ENCODE measurements around the gene UTS2B. TPM values are rescaled to one million over a fixed set of nuclear protein-coding genes. Genes with fewer than 3 reads are reported as not detected.

The UTS2B gene
- total RNA-seq, 4 donors from 2014 or later = 0.38 TPM; not detected in 3

DNA sequence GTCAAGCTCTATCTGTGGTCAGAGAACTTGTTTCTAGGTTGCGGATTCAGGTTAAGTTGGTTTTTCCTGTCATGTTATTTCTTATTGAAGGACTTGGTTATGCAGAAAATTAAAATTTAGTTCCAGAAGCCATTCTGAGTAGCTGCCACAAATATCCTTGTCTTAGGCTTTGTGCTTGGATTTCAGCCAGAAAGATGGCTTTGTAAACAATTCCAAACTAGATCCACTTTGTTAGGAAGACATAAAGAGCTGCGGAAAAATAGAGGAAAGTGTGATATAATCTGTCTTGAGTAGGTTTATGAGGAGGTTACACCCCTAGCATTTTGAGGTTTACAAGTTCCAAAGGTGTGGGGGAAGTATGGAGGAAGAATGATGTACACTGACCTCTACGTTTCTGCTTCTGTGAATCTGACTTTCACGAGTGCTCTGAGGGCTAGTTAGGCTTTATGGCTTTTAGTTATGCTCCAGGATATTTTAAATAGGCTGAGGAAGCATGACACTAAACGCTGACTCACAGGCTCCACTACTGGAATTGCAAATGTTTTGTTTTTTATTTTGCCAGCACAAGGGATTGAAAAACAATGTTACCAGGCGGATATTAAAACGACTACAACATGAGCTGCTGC lies 46.3 kb upstream of the UTS2B start:
- DNase-seq = no peak
- intact Hi-C loops (cut with DNase I) = no loop called here
- Histone ChIP-seq H3K27ac (peak overlapping the region in 3 of 4 donors; percentile 30 to 66 (median 63)), H3K4me3 (no peak overlapping the region), H3K36me3 (peaks cover 0 to 43% (median 7%) of the 10 kb centered on the region in 3 donors), H3K9me3 (no peaks in the 10 kb centered on the region), H3K27me3 (no peaks in the 10 kb centered on the region), H3K4me1 (peaks cover 0 to 31% (median 9%) of the 10 kb centered on the region in 3 donors)
- WGBS, 2 donors = 41 to 42% methylated on average over 7 of the region's 7 CpGs
- TF ChIP-seq, protein P1, sequence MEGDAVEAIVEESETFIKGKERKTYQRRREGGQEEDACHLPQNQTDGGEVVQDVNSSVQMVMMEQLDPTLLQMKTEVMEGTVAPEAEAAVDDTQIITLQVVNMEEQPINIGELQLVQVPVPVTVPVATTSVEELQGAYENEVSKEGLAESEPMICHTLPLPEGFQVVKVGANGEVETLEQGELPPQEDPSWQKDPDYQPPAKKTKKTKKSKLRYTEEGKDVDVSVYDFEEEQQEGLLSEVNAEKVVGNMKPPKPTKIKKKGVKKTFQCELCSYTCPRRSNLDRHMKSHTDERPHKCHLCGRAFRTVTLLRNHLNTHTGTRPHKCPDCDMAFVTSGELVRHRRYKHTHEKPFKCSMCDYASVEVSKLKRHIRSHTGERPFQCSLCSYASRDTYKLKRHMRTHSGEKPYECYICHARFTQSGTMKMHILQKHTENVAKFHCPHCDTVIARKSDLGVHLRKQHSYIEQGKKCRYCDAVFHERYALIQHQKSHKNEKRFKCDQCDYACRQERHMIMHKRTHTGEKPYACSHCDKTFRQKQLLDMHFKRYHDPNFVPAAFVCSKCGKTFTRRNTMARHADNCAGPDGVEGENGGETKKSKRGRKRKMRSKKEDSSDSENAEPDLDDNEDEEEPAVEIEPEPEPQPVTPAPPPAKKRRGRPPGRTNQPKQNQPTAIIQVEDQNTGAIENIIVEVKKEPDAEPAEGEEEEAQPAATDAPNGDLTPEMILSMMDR (IDR thresholded peaks at IDR 0.05) = no peak
- TF ChIP-seq POLR2A (IDR thresholded peaks at IDR 0.05) = no peak

DNA sequence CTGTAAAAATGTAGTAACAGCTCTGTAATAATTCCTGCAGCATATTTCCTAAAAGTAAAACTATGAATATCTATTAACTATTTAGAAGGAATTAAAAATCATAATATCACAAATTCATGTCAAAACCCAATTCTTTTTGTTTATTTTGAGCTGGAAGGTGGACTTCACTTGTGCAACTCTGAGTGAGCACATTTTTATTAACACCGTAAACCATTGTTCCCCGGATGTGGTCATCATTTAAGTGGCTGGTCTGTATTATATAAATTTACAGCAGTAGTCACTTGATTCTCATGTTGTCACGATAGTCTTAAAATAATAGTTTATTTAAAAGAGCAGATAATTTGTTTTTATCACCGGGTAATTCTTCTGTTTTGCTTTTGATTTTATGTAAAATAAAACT lies 43.0 kb upstream of the UTS2B start:
- 77 to 91% methylated on average over 4 of the region's 4 CpGs for WGBS, 2 donors
- no peak for DNase-seq
- intact Hi-C loops (cut with DNase I) = no loop called here
- TF ChIP-seq, protein P1 (IDR thresholded peaks at IDR 0.05) = no peak
- TF ChIP-seq POLR2A (IDR thresholded peaks at IDR 0.05) = no peak
- H3K4me1 ChIP-seq = peaks cover 0 to 23% (median 4%) of the 10 kb centered on the region in 3 donors
- H3K36me3 ChIP-seq = peaks cover 0 to 43% (median 7%) of the 10 kb centered on the region in 3 donors
- no peak overlapping the region for H3K4me3 ChIP-seq
- H3K27ac ChIP-seq = no peak overlapping the region
- H3K27me3 ChIP-seq = no peaks in the 10 kb centered on the region
- H3K9me3 ChIP-seq = no peaks in the 10 kb centered on the region

DNA sequence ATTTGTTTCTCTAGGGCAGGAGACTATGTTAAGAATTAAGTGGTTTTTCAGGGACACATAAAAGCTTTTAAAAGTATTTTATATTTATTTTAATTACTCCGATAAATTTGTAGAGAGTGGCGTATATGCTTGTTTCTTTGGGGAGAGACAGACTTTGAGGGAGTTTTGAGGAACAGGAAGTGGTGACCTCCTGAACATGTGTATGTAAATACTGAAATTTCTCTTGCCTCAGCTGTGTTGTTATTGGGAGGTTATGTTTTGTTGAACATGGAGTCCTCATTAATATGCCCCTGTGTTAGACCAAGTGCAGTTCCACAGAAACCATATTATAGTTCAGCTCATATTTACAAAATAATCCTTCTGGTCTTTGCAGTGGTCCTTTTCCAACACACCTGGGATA lies 41.8 kb upstream of the UTS2B start:
- TF ChIP-seq POLR2A (IDR thresholded peaks at IDR 0.05) = no peak
- TF ChIP-seq, protein P1 (IDR thresholded peaks at IDR 0.05) = no peak
- H3K4me1 ChIP-seq = peaks cover 0 to 11% (median 0%) of the 10 kb centered on the region in 3 donors
- no peak for DNase-seq
- H3K27me3 ChIP-seq = no peaks in the 10 kb centered on the region
- H3K36me3 ChIP-seq = peaks cover 0 to 43% (median 7%) of the 10 kb centered on the region in 3 donors
- intact Hi-C loops (cut with DNase I) = no loop called here
- WGBS, 2 donors = 76 to 92% methylated on average over 2 of the region's 2 CpGs
- H3K4me3 ChIP-seq = no peak overlapping the region
- no peak overlapping the region for H3K27ac ChIP-seq
- H3K9me3 ChIP-seq = no peaks in the 10 kb centered on the region

DNA sequence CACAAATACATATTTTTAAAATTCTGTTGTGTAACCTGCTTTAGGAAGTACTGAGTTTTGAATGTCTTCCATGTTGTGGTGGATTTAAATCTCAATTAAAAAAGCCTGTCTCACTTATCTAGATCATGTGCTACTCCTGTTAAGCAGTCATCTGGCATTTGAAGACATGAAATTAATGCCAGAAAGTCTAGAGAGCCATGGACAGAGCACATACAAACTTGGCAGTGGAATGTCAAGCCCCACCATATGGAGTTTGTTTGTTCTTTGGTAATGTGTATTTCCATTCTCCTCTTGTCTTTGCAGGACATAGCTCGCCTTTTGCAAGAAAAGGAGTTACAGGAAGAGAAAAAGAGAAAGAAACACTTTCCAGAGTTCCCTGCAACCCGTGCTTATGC lies 39.3 kb upstream of the UTS2B start:
- Histone ChIP-seq H3K27ac (no peak overlapping the region), H3K4me3 (no peak overlapping the region), H3K4me1 (no peaks in the 10 kb centered on the region), H3K36me3 (peaks cover 0 to 35% (median 7%) of the 10 kb centered on the region in 3 donors), H3K27me3 (no peaks in the 10 kb centered on the region), H3K9me3 (no peaks in the 10 kb centered on the region)
- TF ChIP-seq POLR2A (IDR thresholded peaks at IDR 0.05) = no peak
- TF ChIP-seq, protein P1 (IDR thresholded peaks at IDR 0.05) = no peak
- intact Hi-C loops (cut with DNase I) = no loop called here
- no peak for DNase-seq
- 47 to 63% methylated on average over 2 of the region's 2 CpGs for WGBS, 2 donors

DNA sequence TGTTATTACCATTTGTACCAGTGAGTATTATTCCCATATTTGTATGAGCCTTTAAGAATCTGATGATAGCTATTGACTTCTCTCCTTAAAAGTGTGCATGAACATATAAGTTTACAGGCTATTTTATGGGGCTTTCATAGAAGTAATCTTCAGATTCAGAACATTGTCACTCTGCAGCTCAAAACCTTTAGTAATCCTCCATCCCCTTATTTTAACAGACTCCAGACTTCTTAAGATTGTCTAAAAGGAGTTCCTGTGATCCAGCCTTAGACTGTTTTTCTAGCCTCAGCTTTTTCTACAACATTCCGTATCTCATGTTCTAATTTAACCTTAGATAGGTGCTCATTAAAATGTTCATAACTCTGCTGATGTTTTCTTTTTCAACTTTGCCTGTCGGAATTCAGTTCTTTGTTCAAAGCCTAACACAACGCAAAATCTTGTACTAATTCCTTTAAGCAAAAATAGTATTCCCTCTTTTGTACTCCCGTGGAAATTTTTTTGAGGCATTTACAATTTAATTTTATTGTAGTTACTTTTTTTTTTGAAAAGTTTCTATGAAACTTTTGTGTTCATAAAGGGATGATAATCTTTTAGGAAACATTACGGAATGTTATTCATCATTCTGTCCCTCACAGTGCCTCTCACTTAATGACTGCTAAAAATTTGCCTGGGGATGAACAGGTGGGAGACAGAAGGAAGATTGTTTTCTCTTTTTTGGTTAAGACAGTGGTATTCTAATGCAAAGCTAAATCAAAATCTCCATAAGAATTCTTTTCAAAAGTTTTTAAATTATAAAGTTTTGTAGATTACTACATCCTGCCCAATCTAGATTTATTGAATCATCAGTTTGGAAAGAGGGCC lies 38.7 kb upstream of the UTS2B start:
- H3K27ac ChIP-seq = no peak overlapping the region
- no peak for DNase-seq
- WGBS, 2 donors = 82 to 96% methylated on average over 5 of the region's 5 CpGs

More for the DNA sequence above, 38.7 kb upstream of the UTS2B start:
- Histone ChIP-seq H3K27me3 (no peaks in the 10 kb centered on the region), H3K36me3 (peaks cover 0 to 35% (median 7%) of the 10 kb centered on the region in 3 donors), H3K4me3 (no peak overlapping the region), H3K9me3 (no peaks in the 10 kb centered on the region), H3K4me1 (no peaks in the 10 kb centered on the region)
- intact Hi-C loops (cut with DNase I) = no loop called here
- TF ChIP-seq POLR2A (IDR thresholded peaks at IDR 0.05) = no peak
- TF ChIP-seq, protein P1 (IDR thresholded peaks at IDR 0.05) = no peak
